Sigmoid colon (tissue), 7 donors: ENCODE data around the gene TRIM4. TPM values are rescaled to one million over a fixed set of nuclear protein-coding genes. Genes with fewer than 3 reads are reported as not detected.
"Not testable (repeated sequence)": the region's sequence is repeated elsewhere in the genome, so short reads cannot be mapped to it uniquely, and the experiment has no call there.

ENCODE experiments used
- DNase-seq: peaks from one replicate; pipeline ENCODE4 v3.0.0-alpha.2; 2019
- H3K27ac ChIP-seq, 4 donors: fragments of 200-600 bp; sonication (generic); one replicate each; pipeline ENCODE4 v1.5.1; 2016 to 2019; ENCODE audit warnings: mild to moderate bottlenecking in 1 of 4
- H3K27me3 ChIP-seq, 3 donors: fragments of 200-600 bp; sonication (generic); one replicate each; pipeline ENCODE4 v1.5.1; 2019; ENCODE audit warnings: mild to moderate bottlenecking in 1 of 3
- H3K36me3 ChIP-seq, 4 donors: fragments of 200-600 bp; sonication (generic); one replicate each; pipeline ENCODE4 v1.5.1; 2016 to 2019
- H3K4me1 ChIP-seq, 4 donors: fragments of 200-600 bp; sonication (generic); one replicate each; pipeline ENCODE4 v1.5.1; 2017 to 2019
- H3K4me3 ChIP-seq, 4 donors: fragments of 200-600 bp; sonication (generic); one replicate each; pipeline ENCODE4 v1.5.1; 2017 to 2019; ENCODE audit warnings: mild to moderate bottlenecking in 2 of 4, moderate library complexity in 1 of 4
- H3K9me3 ChIP-seq, 4 donors: fragments of 200-600 bp in 3 of 4; sonication (generic) in 3 of 4; one replicate each; pipeline versions ENCODE4 v1.5.1 to v1.6.1; 2013 to 2019
- EP300 ChIP-seq, 4 donors: sonication (generic); formaldehyde crosslinking; IDR thresholded peaks; one replicate each; pipeline ENCODE4 v1.6.1; 2017; ENCODE audit warnings: antibody characterized with exemption in 4 of 4
- POLR2A ChIP-seq, 2 donors: fragments of 450-650 bp; IDR thresholded peaks; one replicate each; pipeline ENCODE4 v1.6.1; 2016; ENCODE audit warnings: antibody characterized with exemption in 2 of 2, mild to moderate bottlenecking in 2 of 2, moderate library complexity in 2 of 2
- POLR2AphosphoS5 ChIP-seq, 4 donors: sonication (generic); formaldehyde crosslinking; IDR thresholded peaks; one replicate each; pipeline ENCODE4 v1.6.1; 2017; ENCODE audit warnings: antibody characterized with exemption in 4 of 4
- WGBS, 2 donors: extraction: QIAGEN DNeasy Blood & Tissue Kit; methylation state at CpG; one replicate each; pipeline ENCODE4 v1.1.7; 2013; 5-methylcytosine and 5-hydroxymethylcytosine counted together
- intact Hi-C: fragments of 100-400 bp; cut with DNase I; formaldehyde crosslinking; loops from one replicate; pipeline ENCODE4 v1.15.1; 2023
- polyA plus RNA-seq, 3 donors: library from polyadenylated mRNA; stranded (reverse); fragments of 200-250 nt; gene quantifications; one replicate each; pipeline ENCODE4 v1.2.3, GENCODE V29; 2013
- total RNA-seq, 4 donors: library from RNA; depleted of rRNA; stranded (reverse); fragments of >200 nt; gene quantifications; one replicate each; pipeline ENCODE4 v1.1.0, GENCODE V29; 2016
- TF ChIP-seq, protein P1 (sequence below), 4 experiments: fragments of 450-650 bp in 3 of 4; fragments of 200-600 bp in 1 of 4; IDR thresholded peaks; one replicate each; pipeline ENCODE4 v1.5.1; 2016 to 2019; ENCODE audit warnings: antibody characterized with exemption in 4 of 4, mild to moderate bottlenecking in 3 of 4, moderate library complexity in 2 of 4
- donor health status: healthy with polysubstance abuse.
- donor health status: Bipolar disorder and iron deficiency.
- donor health status: healthy.

Gene TRIM4
- total and polyA plus RNA-seq, 7 donors: 12.5 to 33.2 (median 21.9) TPM

- DNase-seq: no peak
- no peak overlapping the region for H3K4me3 ChIP-seq
- H3K4me1 ChIP-seq: no peaks in the 10 kb centered on the region
- no peaks in the 10 kb centered on the region for H3K36me3 ChIP-seq
- 45 to 58% methylated on average over 14 of the region's 14 CpGs for WGBS, 2 donors
- intact Hi-C loops: no loop called here
- no peak overlapping the region for H3K27ac ChIP-seq
- peaks cover 0 to 1% (median 0%) of the 10 kb centered on the region in 4 donors for H3K9me3 ChIP-seq
- H3K27me3 ChIP-seq: peaks cover 0 to 5% (median 0%) of the 10 kb centered on the region in 3 donors
- TF ChIP-seq EP300 (IDR thresholded peaks at IDR 0.05) (no peak), POLR2AphosphoS5 (IDR thresholded peaks at IDR 0.05) (no peak), POLR2A (IDR thresholded peaks at IDR 0.05) (no peak)
- TF ChIP-seq, protein P1, sequence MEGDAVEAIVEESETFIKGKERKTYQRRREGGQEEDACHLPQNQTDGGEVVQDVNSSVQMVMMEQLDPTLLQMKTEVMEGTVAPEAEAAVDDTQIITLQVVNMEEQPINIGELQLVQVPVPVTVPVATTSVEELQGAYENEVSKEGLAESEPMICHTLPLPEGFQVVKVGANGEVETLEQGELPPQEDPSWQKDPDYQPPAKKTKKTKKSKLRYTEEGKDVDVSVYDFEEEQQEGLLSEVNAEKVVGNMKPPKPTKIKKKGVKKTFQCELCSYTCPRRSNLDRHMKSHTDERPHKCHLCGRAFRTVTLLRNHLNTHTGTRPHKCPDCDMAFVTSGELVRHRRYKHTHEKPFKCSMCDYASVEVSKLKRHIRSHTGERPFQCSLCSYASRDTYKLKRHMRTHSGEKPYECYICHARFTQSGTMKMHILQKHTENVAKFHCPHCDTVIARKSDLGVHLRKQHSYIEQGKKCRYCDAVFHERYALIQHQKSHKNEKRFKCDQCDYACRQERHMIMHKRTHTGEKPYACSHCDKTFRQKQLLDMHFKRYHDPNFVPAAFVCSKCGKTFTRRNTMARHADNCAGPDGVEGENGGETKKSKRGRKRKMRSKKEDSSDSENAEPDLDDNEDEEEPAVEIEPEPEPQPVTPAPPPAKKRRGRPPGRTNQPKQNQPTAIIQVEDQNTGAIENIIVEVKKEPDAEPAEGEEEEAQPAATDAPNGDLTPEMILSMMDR (IDR thresholded peaks at IDR 0.05): no peak
Observed at GRCh38 chr7:99943641-99944496, 24.5 kb upstream of the TRIM4 start.

GRCh38 chr7:99938296-99938695, 19.0 kb upstream of the TRIM4 start:
- 64 to 95% methylated on average over 2 of the region's 2 CpGs for WGBS, 2 donors

GRCh38 chr7:99935009-99935408, 15.7 kb upstream of the TRIM4 start:
- H3K9me3 ChIP-seq, H3K27me3 ChIP-seq, intact Hi-C loops, H3K4me3 ChIP-seq, DNase-seq, H3K36me3 ChIP-seq, H3K27ac ChIP-seq, H3K4me1 ChIP-seq: not testable (repeated sequence)
- 47 to 54% methylated on average over 4 of the region's 4 CpGs for WGBS, 2 donors

More at GRCh38 chr7:99938296-99938695, 19.0 kb upstream of the TRIM4 start:
- Histone ChIP-seq H3K27ac (no peak overlapping the region), H3K27me3 (peaks cover 0 to 5% (median 0%) of the 10 kb centered on the region in 3 donors), H3K4me1 (no peaks in the 10 kb centered on the region), H3K9me3 (peaks cover 0 to 6% (median 2%) of the 10 kb centered on the region in 4 donors), H3K36me3 (no peaks in the 10 kb centered on the region), H3K4me3 (no peak overlapping the region)
- intact Hi-C loops: no loop called here
- no peak for DNase-seq
- TF ChIP-seq POLR2A (IDR thresholded peaks at IDR 0.05) (no peak), EP300 (IDR thresholded peaks at IDR 0.05) (no peak), POLR2AphosphoS5 (IDR thresholded peaks at IDR 0.05) (no peak)
- TF ChIP-seq, protein P1 (IDR thresholded peaks at IDR 0.05): no peak

DNA sequence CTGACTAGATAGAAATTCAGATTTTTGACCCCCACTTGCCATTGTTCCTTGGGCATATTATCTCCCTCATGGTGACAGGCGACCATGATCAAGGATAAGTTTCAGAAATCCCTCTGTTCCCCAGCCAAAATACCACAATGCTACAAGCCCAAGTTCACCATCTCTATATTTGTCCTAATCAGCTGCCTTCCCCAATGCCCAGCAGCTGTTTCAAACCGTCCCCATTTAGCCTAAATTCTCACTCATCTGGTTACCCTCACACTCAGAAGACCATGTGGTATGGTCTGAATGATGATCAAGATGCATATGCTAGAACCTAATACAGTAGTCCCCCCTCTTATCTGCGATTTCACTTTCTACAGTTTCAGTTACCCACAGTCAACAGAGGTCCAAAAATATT, 11.0 kb upstream of the TRIM4 start:
- no peak for DNase-seq
- peaks cover 0 to 13% (median 0%) of the 10 kb centered on the region in 4 donors for H3K4me1 ChIP-seq
- no peaks in the 10 kb centered on the region for H3K27me3 ChIP-seq
- no peak for TF ChIP-seq POLR2AphosphoS5 (IDR thresholded peaks at IDR 0.05)
- TF ChIP-seq, protein P1 (IDR thresholded peaks at IDR 0.05): no peak
- no peak for TF ChIP-seq EP300 (IDR thresholded peaks at IDR 0.05)
- TF ChIP-seq POLR2A (IDR thresholded peaks at IDR 0.05): no peak
- no peak overlapping the region for H3K27ac ChIP-seq
- no peaks in the 10 kb centered on the region for H3K36me3 ChIP-seq
- intact Hi-C loops: no loop called here
- no peak overlapping the region for H3K4me3 ChIP-seq
- no peaks in the 10 kb centered on the region for H3K9me3 ChIP-seq
- 85 to 86% methylated on average over 3 of the region's 3 CpGs for WGBS, 2 donors

DNA sequence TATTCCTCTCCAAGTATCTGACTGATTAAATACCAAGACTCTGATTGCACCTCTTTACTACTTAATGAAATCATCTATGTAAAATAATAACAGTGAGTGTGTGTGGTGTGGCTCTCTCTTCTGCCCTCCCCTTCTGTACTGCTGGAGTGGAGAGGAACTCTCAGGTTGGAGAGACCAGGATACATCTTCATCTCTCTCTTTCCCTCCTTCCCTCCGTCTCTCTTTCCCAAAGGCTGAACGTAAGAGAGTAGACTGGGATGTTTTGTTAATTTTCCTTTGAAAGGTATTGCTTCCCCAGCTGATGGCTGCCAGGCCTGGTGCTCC, 10.4 kb upstream of the TRIM4 start:
- WGBS, 2 donors: 21 to 22% methylated on average over 2 of the region's 2 CpGs
- no peak overlapping the region for H3K27ac ChIP-seq
- peak overlapping the region in 1 of 4 donors; percentile 24 for H3K4me3 ChIP-seq
- TF ChIP-seq POLR2A (IDR thresholded peaks at IDR 0.05) (no peak), POLR2AphosphoS5 (IDR thresholded peaks at IDR 0.05) (no peak), EP300 (IDR thresholded peaks at IDR 0.05) (no peak)
- TF ChIP-seq, protein P1 (IDR thresholded peaks at IDR 0.05): no peak
- intact Hi-C loops: no loop called here
- H3K9me3 ChIP-seq: no peaks in the 10 kb centered on the region
- H3K4me1 ChIP-seq: peaks cover 0 to 13% (median 0%) of the 10 kb centered on the region in 4 donors
- H3K36me3 ChIP-seq: no peaks in the 10 kb centered on the region
- no peaks in the 10 kb centered on the region for H3K27me3 ChIP-seq
- DNase-seq: no peak
